Inflammatory macrophage treated with lipopolysaccharide for 4 hours (primary cell): Measurements from ENCODE around the gene FHOD3.

Experiments
- DNase-seq: peaks from one replicate; pipeline ENCODE4 v3.0.0-alpha.2; 2020

Gene FHOD3

DNA sequence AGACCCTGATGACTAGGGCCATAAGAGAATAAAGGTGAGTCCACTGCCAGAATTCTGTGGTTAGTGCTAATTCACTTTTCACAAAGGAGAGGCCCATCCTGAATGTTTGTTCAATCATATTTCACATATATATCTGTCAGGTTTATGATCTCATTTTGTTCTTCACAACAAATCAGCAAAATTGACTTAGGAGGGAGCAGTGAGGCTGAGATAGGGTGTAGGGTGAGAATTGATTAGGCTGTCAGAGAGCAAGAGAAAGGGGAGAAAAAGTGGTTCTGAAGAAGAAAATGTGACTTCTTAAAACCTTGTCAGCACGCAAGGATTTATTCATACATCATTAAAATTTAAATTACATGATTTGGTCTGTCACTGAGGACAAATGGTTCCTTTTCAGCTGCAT lies 117.7 kb downstream of the FHOD3 start:
- DNase-seq = no peak

DNA sequence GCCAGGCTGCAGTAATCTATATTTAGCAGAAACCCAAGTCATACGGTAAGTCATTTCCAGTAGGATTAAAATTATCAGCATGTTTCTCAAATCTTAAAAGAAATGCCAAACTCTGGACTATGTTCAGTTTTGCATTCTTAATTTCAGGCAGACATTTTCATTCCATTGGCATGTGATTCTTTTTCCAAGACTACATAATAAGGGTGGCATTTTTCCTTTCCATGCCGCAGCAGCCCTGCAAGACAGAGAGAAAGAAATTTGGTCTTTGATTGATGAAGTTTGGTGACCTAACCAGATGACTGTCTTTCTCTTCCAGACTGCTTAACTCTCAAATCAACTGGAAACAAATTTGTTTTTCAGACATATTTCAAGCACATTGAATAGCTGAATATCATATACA lies 118.1 kb downstream of the FHOD3 start:
- DNase-seq = no peak

DNA sequence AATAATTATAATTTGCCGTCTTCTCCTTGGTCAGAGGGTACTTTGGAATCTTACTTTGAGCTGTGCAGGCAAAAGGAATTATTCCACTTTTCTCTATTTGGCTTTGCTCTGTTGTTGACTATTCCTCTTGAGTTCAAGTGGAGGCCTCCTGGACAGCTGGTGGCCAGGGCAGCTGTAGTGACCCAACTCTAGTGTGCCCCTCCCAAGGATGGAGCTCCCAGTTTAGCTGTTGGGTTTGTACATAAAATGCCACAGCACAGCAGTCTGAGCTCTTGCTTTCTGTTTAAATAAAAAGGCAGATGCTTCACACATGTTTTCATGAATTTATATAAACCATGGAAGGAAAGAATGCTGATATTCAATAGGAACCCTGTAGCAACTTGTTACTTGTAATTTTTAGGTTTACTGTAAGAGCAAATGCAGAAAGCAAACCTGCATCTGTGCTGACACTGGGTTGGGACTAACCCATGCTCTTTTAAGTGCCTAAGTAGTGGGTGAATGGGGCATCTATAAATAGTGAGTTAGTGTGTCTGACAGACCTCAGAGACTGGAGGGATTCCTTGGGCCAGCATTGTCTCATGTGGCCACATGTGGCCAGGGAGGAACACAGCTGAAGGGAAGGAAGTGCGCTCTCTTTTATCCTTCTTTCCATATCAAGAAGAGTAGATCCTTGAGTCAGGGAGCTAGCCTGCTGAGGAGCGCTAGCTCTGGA lies 121.8 kb downstream of the FHOD3 start:
- DNase-seq = no peak

DNA sequence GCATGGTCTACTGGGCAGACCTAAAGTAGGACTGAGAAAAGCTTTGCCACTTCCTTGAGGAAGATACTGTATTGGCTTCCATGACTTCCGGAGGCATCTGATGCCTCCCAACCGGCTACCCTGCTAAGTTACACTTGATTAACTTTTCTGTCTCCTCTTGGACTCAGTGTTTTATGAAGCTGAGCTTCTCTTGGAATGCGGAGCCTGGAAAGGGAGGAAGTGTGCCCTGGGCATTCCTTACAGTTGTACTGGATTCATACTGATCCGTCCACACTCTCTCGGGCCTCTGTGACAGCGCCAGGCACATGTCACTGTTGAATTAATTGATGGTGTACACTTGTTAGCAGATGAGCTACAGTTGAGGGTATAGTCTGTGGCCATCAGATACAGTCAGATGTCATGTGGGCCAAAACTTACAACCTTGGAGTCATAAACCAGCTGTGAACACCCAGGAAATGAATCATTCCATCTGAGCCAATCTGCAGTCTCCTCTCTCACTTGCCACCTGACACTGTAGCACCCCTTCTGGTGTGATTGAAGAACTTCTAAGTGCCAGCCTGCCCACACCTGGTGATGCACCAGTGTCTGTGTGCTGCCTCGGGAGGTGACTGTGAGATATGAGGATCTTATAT lies 122.5 kb downstream of the FHOD3 start:
- no peak for DNase-seq

DNA sequence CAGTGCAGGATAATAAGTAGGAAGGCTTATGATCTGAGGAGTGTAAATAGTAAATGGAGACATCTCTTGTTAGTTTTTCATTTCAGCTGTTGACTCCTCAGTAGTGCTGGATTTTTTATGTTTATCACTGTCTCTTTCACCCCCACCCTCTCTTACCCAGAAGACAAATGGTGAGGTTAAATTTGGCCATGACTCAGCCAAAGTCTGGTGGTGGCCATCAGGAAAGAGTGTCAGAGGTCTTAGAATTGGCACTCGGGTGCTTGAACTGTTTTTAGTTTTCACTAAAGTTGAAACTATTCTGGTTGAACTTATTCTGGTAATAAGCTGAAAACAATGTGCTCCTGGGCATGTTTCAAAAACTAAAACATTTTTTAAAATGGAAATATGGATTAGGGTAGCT lies 123.3 kb downstream of the FHOD3 start:
- no peak for DNase-seq

DNA sequence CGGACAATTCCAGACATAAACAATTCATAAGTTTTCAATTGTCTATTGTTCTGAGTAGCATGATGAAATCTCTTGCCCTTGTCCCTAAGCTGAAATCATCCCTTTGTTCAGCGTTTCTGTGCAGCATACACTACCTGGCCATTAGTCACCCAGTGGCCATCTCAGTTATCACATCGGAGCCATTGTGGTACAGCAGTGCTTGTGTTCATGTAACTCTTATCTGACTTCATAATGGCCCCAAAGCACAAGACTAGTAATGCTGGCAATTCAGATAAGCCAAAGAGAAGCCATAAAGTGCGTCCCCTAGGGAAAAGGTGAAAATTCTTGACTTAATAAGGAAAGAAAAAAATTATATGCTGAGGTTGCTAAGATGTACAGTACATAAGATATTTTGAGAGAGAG lies 127.2 kb downstream of the FHOD3 start:
- no peak for DNase-seq

DNA sequence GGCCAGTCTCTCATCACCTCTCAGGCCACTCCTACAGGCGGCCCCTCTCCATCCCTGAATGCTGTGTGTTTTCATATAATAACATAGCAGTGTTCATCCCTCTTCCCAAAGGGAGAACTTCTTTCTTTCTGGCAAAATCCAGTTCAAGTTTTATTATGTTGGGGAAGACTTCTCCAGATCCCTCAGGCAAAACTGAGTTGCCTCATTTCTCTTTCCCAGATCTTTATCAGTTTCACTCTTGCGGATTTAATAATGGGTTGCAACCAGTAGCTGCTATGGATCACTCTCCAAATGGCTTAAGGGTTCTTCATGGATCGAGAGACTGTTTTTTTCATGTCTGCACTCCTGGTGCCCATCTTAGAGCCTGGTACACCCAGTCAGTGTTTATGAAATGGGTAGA lies 129.9 kb downstream of the FHOD3 start:
- no peak for DNase-seq

DNA sequence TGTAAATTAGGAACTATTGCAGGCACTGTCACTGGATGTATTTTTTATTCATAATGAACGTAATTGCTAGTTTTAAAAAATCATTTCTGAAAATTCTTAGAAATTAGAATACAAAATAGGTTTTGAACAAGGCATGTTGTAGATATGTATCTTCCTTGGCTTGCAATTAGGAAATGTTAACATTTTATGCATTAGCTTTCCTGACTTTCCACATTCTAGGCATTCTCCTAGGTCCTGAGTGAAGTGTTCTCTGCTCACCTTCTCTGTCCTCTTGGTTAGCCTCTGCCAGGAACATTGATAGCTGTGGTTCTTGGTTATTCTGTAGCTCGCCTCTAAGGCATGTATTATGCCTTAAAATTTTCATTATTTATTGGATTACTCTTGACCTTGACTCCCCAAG lies 130.3 kb downstream of the FHOD3 start:
- DNase-seq = no peak

DNA sequence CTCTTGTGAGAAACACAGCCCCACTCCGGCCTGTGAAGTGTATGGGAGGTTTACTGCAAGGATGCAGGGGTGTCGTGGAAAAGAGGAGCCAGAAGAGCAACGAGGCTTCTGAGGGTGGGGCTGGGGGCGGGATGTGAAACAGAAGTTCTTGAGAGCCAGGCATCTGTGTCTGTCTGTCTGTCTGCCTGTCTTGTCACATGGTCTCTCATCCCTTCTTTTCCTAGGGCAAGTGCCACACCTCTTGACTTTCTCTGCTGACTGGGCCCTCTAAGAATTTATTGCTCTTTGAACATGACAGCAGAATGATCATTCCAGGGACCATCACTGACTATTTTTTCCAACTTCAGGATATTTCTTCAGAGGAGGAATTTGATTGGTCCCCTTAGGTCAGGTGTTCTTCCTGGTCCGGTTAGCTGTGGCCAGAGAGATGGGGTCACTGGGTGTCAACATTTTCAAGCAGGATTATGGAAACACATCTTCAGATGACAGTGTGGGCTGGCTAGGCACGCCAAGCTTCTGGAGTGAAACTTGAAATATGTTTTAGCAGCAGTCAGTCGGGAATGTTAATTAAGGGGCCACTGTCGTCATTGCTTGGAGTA lies 131.0 kb downstream of the FHOD3 start:
- no peak for DNase-seq

DNA sequence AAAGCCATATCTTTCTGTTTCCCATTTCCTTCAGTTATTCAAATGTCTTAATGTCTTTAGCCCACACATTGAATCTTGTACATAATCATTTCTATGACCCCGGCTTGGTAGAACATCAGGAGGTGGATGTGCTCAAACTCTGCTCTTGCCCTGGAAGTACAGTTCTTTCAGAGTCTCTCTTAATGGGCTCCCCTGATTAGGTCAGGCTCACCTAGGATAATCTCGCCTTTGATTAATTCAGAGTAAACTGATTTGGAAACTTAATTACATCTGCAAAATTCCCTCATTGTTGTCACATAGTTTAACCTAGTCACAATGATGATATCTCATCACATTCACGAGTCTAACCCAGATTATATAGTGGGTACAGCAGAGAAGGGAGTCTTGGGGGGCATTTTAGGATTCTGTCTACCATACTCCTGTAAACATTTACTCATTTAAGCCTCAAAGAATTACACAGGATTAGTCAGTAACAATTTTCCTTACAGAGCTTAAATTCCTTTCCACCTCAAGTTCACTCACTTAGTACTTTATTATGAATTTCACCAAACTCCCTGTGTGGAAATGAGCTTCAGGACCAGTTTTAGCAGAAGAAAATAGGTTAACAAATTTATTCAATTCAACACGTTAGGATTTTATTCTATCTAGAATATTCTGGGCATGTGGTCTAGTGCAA lies 135.5 kb downstream of the FHOD3 start:
- DNase-seq = no peak

DNA sequence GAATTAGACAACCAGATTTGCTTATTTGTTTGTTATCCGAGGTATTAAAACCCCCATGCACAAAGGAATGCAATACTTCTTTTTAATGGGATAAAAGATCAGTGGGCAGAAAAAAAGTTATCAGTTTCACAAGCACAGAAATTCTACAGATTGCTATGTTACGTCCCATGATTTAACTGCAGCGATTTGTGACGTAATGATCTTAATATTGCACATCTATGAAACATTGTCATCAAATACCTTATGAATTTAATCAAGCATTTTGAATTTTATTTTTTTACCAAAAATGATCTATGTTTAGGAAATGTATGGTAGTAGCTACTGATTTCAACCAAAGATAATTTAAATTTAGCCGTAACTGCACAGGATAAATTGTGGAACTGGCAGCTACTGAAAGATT lies 138.9 kb downstream of the FHOD3 start:
- no peak for DNase-seq

DNA sequence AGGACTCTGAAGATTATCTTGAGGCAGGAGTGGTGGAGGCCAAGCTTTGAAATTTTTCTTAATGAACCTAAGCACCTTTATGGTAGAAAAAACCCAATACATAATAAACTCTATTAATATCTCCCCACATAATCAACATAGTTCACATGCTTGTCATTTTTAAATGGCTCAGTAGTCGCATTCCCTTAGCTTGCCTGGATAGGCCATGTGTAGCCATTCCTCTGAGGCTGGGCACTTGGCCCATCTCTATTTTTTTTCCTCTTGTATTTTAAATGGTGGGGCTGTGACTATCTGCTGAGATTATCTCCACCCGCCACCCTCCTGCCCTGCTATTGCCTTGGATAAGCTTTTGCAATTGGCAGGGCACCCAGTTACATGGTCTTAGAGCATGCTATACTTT lies 143.1 kb downstream of the FHOD3 start:
- DNase-seq = no peak

DNA sequence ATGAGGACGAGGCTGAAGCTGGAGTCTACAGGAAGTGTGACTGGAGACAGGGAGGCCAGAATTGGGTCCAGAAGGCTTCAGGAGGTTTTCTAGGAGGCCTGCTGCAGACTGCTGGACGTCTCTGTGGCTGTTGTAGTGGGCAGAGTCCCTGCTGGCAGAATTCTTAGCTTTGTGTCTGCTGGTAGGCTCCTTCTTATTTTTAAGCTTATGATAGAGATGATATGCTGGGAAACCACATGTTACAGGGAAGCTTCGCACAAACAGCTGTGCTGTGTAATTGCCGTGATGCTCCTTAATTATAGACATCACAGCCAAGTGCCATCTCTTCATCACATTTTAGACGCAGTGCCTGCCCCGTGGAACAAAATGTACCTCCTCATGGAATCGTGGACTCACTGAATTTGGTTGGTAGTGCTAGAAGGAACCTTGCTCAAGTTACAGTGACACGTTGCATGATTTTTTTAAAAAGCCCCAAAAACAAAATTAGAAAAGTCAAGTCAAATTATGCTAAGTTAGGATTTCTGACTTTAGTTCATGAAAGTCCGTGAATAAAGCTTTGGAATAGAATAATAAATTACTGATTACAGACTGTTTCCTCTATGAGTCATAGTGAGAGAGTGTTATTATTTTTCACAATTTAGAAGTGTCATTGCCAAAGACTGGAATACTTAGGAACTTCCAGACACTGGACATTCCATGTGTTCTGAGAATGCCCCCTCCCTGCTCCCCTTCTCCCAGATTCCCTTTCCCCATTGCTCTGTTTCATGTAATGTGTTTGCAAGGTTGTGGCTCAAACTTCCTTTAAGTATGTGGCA lies 144.1 kb downstream of the FHOD3 start:
- DNase-seq = no peak

DNA sequence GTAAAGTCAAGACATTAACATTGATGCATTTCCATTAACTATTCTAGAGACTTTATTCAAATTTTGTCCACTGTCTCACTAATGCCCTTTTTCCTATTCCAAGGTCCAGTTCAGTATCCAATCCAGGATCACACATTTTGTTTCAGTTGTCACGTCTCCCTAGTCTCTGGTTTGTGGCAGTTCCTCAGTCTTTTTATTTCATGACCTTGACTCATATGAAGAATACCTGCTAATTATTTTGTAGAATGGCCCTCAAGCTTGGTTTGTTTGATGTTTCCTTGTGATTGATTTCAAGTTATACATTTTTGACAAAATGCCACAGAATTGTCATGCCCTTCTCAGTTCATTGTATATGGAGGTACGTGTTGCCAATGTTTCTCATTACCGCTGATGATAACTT lies 145.2 kb downstream of the FHOD3 start:
- DNase-seq = no peak

DNA sequence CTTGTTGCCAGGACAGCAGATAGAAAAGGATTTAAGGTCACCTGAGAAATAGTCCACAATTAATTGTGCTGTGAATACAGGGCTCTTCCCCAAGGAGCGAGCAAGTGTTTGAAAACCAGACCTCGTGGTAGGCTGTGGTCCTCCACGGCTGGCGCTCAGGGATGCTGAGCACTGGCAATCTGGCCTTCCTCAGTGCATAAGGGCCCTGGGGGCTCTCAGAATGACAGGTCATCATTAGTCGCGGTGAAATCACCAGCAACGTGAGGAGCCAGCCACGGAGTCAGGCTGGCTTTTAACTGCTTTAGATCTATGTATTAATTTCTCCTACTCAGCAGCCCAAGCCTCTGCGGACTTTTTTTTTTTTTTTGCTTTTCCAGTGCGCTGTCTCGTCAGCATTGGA lies 148.5 kb downstream of the FHOD3 start:
- DNase-seq = no peak

DNA sequence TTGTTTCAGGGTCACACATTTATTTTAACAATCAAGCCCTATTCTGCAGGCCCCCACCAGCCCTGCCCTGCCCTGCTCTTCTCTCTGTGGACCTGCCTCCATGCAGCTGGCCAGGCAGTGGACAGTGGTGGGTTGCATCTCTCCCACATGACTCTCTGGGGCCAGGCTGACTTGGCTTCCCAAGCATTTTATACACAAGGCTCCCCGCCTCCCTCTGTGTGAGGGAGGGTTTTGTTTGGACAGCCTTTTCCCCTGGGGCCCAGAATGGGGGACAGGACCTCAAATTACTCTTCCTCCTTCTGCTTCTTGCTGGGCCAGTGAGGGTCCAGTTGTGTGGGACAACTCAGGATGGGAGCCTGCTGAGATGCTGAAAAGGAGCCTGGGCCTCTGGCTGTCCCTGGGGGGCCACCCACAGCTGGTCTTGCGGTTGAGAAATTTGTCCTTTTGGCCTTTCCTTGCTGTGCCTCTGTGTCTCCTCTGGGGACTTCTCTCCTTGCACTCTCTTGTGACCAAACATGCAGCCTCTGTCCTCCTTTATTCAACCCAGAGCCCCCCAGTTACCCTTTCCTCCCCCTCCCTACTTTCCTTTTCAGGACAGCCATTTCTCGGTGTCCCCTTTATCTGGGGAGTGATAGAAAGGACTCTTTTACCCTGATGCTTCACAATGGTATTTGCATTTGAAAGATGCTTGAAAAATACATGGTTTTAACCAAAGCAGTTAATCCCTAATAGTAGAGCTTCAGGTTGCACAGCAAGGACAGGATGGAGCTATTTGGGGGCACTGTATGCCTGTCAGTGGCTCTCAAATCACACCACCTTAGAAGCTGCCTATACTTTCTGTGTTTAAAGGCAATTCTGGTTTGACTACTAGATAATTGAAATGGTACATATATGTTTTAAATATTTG lies 151.1 kb downstream of the FHOD3 start:
- DNase-seq = no peak

DNA sequence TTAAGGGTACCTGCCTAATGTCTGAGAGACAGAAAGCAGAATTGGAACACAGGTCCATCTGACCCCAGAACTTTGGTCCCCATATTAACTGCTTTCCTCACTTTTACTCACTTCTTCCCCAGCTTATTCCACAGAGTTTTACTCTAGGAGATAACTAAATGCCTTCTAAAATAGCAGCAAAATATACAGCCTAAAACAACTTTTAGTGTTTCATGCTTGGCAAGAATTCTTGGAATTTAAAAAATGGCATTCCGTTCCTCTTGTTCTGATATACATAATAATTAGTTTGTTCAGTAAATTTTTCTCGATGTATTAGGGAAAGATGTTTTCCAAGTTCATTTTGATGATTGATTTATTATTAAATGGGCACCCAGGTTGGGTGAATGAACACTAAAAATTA lies 151.9 kb downstream of the FHOD3 start:
- DNase-seq = no peak

DNA sequence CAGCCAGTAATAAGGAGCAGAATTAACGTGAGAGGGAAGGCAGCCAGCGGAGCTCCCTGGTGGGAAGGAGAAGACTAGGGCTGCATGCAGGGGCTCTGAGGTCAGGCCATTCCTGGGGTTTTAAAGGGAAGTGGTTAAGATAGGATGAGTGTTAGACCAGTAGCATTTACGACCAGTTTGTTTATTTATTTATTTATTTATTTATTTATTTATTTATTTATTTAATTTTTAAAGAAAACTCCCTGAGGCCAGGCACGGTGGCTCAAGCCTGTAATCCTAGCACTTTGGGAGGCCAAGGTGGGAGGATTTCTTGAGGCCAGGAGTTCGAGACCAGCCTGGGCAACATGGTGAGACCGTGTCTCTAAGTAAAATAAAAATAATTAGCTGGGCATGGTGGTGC lies 152.8 kb downstream of the FHOD3 start:
- no peak for DNase-seq

DNA sequence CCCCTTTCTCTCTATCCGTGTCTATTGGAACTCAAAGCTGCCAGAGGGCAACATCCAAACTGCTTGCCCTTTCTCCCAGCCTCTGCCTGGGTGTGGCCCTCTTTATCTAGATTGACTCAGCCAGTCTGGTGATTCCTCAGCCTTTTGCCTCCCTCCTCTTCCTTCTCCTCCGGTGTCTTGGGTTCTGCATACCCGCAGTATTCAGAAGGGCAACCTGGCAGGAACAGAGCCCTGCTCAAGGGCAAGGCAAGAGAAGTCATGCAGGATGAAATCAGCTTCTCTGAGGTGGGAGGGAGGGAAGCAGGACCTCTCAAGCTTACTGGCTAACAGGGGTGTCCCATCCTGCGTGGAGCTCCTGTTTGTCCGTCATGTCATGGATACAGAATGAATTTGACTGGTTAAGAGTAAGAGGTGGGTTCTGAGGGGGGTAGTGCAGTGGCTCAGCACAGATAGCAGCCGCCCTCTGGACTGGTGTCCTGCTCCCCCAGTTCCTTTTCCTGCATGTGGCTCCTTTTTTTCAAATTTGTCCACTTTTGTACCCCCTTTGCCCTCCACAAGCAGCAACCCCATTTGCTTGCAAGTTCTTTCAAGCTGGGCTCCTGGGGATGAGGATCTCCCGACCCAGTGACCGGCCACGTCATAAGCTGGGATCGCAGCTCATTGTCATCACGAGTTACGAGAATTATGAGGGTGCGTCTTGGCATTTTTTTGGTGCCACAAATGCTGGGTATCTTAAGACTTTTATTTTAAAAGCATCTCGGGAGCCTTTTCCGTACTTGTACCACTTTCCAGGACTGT lies 154.1 kb downstream of the FHOD3 start:
- DNase-seq = no peak

DNA sequence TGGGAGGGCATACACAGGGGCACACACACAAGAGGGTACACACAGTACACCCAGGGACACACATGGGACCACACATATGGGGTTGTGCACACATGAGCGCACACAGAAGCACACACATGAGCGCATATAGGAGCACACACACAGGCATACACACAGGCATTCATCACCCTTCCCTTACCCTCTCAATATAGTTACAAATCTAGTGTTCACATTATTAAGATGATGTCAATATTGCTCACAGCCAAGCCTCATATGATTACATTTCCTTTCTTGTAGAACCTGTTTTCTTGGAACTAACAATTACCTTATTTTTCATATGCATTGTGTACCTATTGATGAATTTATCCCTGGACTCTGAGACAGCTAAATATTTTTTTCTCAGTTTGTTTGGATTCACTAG lies 156.7 kb downstream of the FHOD3 start:
- no peak for DNase-seq

DNA sequence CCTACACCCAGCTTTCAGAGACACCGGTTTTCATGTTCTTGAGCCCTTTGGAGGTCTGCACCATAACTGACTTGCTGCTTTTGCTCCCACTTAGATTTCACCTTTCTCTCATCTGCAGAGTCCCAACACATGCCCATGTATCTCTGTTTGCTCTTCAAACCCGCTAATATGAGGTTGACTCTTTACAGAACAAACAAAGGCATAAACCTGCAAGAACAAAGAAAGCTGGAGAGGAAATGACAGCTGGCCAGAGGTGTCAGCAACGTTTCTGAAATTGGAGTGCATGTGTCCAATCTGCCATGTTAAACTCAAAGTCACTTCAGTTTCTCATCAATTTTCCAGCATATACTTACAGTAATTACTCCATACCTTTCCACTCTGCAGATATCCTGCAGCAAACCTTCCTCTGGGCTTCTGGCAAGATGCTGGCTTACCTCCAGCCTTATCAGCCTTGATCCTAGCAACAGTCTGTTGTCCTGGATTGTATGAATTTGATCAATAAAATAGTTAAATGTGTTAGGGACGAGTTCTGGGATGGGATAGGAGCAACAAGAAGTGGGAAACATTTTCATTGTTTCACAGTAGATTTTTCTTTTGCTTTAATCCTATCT lies 157.4 kb downstream of the FHOD3 start:
- DNase-seq = no peak
